Measurements from ENCODE around the gene IQUB. TPM values are rescaled to one million over a fixed set of nuclear protein-coding genes. Genes with fewer than 3 reads are reported as not detected.

The IQUB gene
- total RNA-seq, 3 donors from 2014 or later: 0.26 to 0.41 TPM; not detected in 1

DNA sequence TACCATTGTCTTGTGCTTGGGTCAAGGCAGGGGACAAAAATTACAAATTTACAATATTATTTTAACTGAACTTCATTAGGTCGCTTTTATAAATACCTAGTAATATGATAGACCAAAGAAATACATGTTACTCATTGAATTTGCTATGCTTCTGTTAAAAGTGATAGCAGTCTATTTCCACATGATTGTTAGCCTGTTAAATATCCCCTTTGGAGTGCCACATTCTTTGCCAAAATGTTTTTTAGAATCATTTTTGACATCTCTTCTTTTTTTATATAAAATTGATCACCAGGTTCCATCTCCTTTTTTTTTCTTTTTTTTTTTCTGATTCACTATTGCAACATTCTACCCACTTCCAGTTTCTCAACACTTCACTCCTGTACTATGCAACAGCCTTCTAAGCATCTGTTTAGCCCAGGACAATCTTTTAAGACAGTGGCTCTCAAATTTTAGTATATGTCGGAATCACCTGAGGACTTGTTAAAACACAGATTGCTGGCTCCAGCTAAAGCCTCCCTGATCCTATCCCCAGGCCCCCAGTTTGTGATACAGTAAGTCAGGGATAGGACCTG is 39.6 kb upstream of the IQUB start:
- no peak overlapping the region for H3K4me3 ChIP-seq
- H3K4me1 ChIP-seq (ENCODE audit: low read depth): no peaks in the 10 kb centered on the region
- DNase-seq (no peak), ATAC-seq (no peak)
- TF ChIP-seq, protein P1, sequence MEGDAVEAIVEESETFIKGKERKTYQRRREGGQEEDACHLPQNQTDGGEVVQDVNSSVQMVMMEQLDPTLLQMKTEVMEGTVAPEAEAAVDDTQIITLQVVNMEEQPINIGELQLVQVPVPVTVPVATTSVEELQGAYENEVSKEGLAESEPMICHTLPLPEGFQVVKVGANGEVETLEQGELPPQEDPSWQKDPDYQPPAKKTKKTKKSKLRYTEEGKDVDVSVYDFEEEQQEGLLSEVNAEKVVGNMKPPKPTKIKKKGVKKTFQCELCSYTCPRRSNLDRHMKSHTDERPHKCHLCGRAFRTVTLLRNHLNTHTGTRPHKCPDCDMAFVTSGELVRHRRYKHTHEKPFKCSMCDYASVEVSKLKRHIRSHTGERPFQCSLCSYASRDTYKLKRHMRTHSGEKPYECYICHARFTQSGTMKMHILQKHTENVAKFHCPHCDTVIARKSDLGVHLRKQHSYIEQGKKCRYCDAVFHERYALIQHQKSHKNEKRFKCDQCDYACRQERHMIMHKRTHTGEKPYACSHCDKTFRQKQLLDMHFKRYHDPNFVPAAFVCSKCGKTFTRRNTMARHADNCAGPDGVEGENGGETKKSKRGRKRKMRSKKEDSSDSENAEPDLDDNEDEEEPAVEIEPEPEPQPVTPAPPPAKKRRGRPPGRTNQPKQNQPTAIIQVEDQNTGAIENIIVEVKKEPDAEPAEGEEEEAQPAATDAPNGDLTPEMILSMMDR (IDR thresholded peaks at IDR 0.05): no peak
- H3K36me3 ChIP-seq (ENCODE audit: low read depth): no peaks in the 10 kb centered on the region
- intact Hi-C loops (cut with DNase I, micrococcal nuclease): no loop called here
- no peaks in the 10 kb centered on the region for H3K9me3 ChIP-seq

DNA sequence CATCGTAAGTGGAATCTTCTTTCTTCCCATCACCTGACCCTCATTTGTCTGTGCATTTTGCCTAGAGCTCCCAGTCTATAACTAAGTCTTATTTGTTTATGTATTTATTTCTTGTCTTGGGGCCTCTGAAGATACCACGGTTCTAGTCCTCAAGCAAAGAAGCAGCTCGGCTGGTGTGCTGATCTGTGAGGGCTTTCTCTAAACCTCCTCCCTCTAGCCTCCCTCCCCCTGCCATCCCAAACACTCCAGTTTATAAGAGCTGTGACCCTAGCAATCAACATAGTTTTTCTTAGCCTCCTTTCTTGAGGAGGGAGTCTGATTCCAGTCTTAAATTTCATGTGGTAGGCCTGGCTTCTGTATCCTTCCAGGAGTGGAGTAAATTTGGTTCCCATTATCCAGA is 38.9 kb upstream of the IQUB start:
- H3K9me3 ChIP-seq: no peaks in the 10 kb centered on the region
- intact Hi-C loops (cut with DNase I, micrococcal nuclease): no loop called here
- no peak for ATAC-seq
- TF ChIP-seq, protein P1 (IDR thresholded peaks at IDR 0.05): no peak
- no peak for DNase-seq
- no peaks in the 10 kb centered on the region for H3K4me1 ChIP-seq (ENCODE audit: low read depth)
- H3K36me3 ChIP-seq (ENCODE audit: low read depth): no peaks in the 10 kb centered on the region
- H3K4me3 ChIP-seq: no peak overlapping the region

DNA sequence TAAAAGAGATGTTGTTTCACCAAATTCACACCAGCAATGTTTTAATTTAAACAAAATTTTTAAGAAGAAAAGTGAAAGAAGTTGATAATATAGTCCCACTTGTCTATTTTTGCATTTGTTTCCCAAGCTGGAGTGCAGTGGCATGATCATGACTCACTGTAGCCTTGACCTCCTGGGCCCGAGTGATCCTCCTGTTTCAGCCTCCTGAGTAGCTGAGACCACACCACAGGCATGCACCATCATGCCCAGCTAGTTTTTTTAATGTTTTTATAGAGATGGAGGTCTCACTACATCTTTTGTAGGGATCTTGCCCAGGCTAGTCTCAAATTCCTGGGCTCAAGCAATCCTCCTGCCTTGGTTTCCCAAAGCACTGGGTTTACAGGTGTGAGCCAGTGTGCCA is 37.3 kb upstream of the IQUB start:
- DNase-seq: no peak
- H3K4me1 ChIP-seq (ENCODE audit: low read depth): no peaks in the 10 kb centered on the region
- TF ChIP-seq, protein P1 (IDR thresholded peaks at IDR 0.05): no peak
- H3K9me3 ChIP-seq: no peaks in the 10 kb centered on the region
- H3K4me3 ChIP-seq: no peak overlapping the region
- ATAC-seq: no peak
- intact Hi-C loops (cut with DNase I, micrococcal nuclease): no loop called here
- H3K36me3 ChIP-seq (ENCODE audit: low read depth): no peaks in the 10 kb centered on the region

DNA sequence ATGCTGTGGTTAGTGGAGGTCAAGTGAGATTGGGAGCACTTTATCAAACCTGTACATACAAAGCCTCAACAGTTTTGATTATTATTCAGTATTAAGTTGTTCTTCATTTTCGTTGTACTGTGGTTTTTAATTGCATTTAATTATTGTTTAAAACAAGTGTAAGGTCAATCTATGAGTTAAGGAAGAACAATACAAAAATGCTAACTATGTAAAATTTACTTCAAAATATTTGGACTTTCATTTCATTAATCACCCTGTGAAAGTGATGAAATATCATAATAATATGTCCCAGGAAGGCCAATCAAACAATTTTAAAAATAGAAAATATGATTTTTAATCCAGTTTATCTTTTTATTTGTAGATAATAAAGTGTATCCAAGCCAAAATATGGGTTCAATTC is 36.8 kb upstream of the IQUB start:
- Histone ChIP-seq H3K36me3 (ENCODE audit: low read depth) (no peaks in the 10 kb centered on the region), H3K9me3 (no peaks in the 10 kb centered on the region), H3K4me3 (no peak overlapping the region), H3K4me1 (ENCODE audit: low read depth) (no peaks in the 10 kb centered on the region)
- DNase-seq (no peak), ATAC-seq (no peak)
- TF ChIP-seq, protein P1 (IDR thresholded peaks at IDR 0.05): no peak
- intact Hi-C loops (cut with DNase I, micrococcal nuclease): no loop called here

DNA sequence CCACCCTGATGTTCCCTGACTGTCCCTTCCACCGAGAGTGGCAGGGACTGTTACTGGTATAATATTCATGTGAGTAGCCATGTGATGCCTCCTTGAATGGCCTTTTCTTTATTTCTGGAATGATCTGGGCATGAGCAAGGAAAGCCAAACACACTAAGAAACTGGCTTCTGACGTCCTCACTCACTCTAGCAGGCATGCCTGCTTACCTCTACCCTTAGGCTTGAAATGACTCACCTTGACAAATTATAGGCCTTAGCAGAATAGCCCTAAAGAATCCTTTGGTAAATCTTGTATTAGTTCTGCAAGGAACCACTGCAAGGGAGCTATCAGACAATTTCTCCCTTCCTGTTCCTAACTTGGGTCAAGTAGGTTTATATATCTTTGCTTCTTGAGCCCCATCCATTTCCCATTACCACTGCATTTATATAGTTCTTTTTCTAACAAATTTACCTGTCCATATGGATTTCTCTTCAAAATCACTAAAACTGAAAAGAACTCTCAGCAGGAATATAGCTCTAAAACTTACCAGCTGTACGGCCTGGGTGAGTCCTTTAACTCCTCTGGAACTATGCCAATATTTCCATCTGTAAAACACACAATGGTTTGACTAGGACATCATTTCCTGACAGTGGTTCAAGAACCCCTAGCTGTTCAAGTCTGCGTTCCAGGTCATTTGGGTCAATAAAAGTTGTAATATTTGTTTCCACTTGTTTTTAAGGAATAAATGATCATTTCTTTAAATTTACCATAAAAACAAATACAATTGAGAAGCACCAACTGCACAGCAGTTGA is 36.2 kb upstream of the IQUB start:
- TF ChIP-seq, protein P1 (IDR thresholded peaks at IDR 0.05): no peak
- Histone ChIP-seq H3K36me3 (ENCODE audit: low read depth) (no peaks in the 10 kb centered on the region), H3K9me3 (no peaks in the 10 kb centered on the region), H3K4me3 (no peak overlapping the region), H3K4me1 (ENCODE audit: low read depth) (no peaks in the 10 kb centered on the region)
- DNase-seq (no peak), ATAC-seq (no peak)
- intact Hi-C loops (cut with DNase I, micrococcal nuclease): no loop called here

Data from mucosa of descending colon (tissue), 3 donors.